GM12878 (cell line): ENCODE data around the gene CFAP54. TPM values are rescaled to one million over a fixed set of nuclear protein-coding genes. Genes with fewer than 3 reads are reported as not detected.

Experiments
- ATAC-seq: fragments of 200-7000 bp; cut with Tn5 transposase; 3 replicates; pipeline ENCODE4 v1.9.1; 2020; ENCODE audit warnings: mild to moderate bottlenecking, moderate library complexity
- BruUV-seq: library from RNA; stranded (reverse); fragments of 400-500 nt; replicated peaks from 2 replicates; lab custom pipeline; 2021; lab: Mats Ljungman, UMichigan
- CTCF ChIA-PET: fragments of 300-600 bp; sonication (Branson Sonifier 250); formaldehyde crosslinking; extraction: SDS; loops from one replicate; lab custom pipeline; 2021; ENCODE audit warnings: inconsistent platforms; lab: Yijun Ruan, JAX
- POLR2A ChIA-PET: fragments of 350-600 bp; formaldehyde crosslinking; extraction: SDS; loops from one replicate; lab custom pipeline; 2021; ENCODE audit warnings: inconsistent platforms; lab: Charles Lee
- RAD21 ChIA-PET: fragments of 300-600 bp; sonication (Branson Sonifier 250); formaldehyde crosslinking; loops from one replicate; lab custom pipeline; 2023; ENCODE audit warnings: antibody characterized with exemption; ENCODE audit not compliant: unreplicated experiment; lab: Charles Lee
- SMC1A ChIA-PET: fragments of 300-600 bp; sonication (Branson Sonifier 250); formaldehyde crosslinking; loops from one replicate; lab custom pipeline; 2023; ENCODE audit not compliant: unreplicated experiment, uncharacterized antibody; lab: Charles Lee
- DNase-seq: peaks from one replicate; pipeline ENCODE4 v3.0.0-alpha.2; 2011; ENCODE audit warnings: low read depth, low spot score
- FAIRE-seq: peaks from 3 replicates; lab custom pipeline; 2011; peaks lifted over from hg19 to GRCh38; lab: Jason Lieb, UNC
- H2AFZ ChIP-seq: 2 replicates; pipeline ENCODE4 v1.6.0; 2011; ENCODE audit warnings: low read depth, low read length, control low read depth; ENCODE audit not compliant: control insufficient read depth
- H3K27ac ChIP-seq: 2 replicates; pipeline ENCODE4 v1.5.1; 2011; ENCODE audit warnings: control low read depth; ENCODE audit not compliant: control insufficient read depth, insufficient read depth
- H3K27me3 ChIP-seq, 2 experiments: replicated peaks in 1 of 2; 2 replicates each; pipeline versions ENCODE4 v1.6.0 to v1.6.1; 2011; ENCODE audit warnings: low read length in 1 of 2; ENCODE audit not compliant: control insufficient read depth in 2 of 2, insufficient read depth in 2 of 2
- H3K36me3 ChIP-seq, 2 experiments: 2 replicates each; pipeline ENCODE4 v1.5.1; 2011; ENCODE audit warnings: low read length in 1 of 2; ENCODE audit not compliant: control insufficient read depth in 2 of 2, insufficient read depth in 2 of 2
- H3K4me1 ChIP-seq: 2 replicates; pipeline ENCODE4 v1.6.1; 2011; ENCODE audit warnings: mild to moderate bottlenecking, low read length, moderate library complexity, mixed read lengths; ENCODE audit not compliant: control insufficient read depth, insufficient read depth
- H3K4me2 ChIP-seq: 2 replicates; pipeline ENCODE4 v1.6.0; 2011; ENCODE audit warnings: control low read depth; ENCODE audit not compliant: control insufficient read depth, insufficient read depth
- H3K4me3 ChIP-seq: fragments of 200-600 bp; sonication (generic); 2 replicates; pipeline ENCODE4 v1.5.1; 2016
- H3K79me2 ChIP-seq: 2 replicates; pipeline ENCODE4 v1.6.0; 2011; ENCODE audit warnings: low read length; ENCODE audit not compliant: control insufficient read depth, insufficient read depth
- H3K9ac ChIP-seq: 2 replicates; pipeline ENCODE4 v1.8.0; 2011; ENCODE audit warnings: low read length, control low read depth, mixed read lengths; ENCODE audit not compliant: control insufficient read depth, insufficient read depth
- H3K9me3 ChIP-seq: replicated peaks from 3 replicates; pipeline ENCODE4 v1.5.1; 2011; ENCODE audit warnings: mild to moderate bottlenecking, low read length; ENCODE audit not compliant: control insufficient read depth, insufficient read depth
- H4K20me1 ChIP-seq: 2 replicates; pipeline ENCODE4 v1.6.0; 2011; ENCODE audit not compliant: control insufficient read depth, insufficient read depth
- ASH2L ChIP-seq: fragments of 300-600, 200-600 bp; sonication (generic); IDR thresholded peaks from 2 replicates; pipeline ENCODE4 v1.6.1; 2017; ENCODE audit warnings: low read depth, mild to moderate bottlenecking, borderline replicate concordance
- CBFB ChIP-seq: IDR thresholded peaks from 2 replicates; pipeline ENCODE4 v1.6.1; 2016; ENCODE audit warnings: antibody characterized with exemption, low read depth
- FOS ChIP-seq: IDR thresholded peaks from 3 replicates; pipeline ENCODE4 v1.6.1; 2011; ENCODE audit warnings: borderline replicate concordance; ENCODE audit not compliant: insufficient read length; ENCODE audit errors: extremely low read depth
- FOXM1 ChIP-seq: IDR thresholded peaks from 2 replicates; pipeline ENCODE4 v1.6.1; 2012; ENCODE audit warnings: low read depth, mild to moderate bottlenecking, inconsistent platforms, low read length, moderate library complexity
- MYC ChIP-seq: IDR thresholded peaks from 2 replicates; pipeline ENCODE4 v1.6.1; 2011; ENCODE audit warnings: mild to moderate bottlenecking, low read length, moderate library complexity, inconsistent platforms; ENCODE audit not compliant: insufficient read depth, insufficient replicate concordance, insufficient read length, severe bottlenecking
- NFYB ChIP-seq: IDR thresholded peaks from 2 replicates; pipeline ENCODE4 v1.6.1; 2011; ENCODE audit warnings: low read depth, mild to moderate bottlenecking, low read length, improper control_type of control experiment, moderate library complexity; ENCODE audit not compliant: insufficient read depth
- ZNF24 ChIP-seq: fragments of 450-650 bp; IDR thresholded peaks from 2 replicates; pipeline ENCODE4 v1.6.1; 2017; ENCODE audit warnings: antibody characterized with exemption, mild to moderate bottlenecking
- ZNF592 ChIP-seq: fragments of 450-650 bp; IDR thresholded peaks from 2 replicates; pipeline ENCODE4 v1.6.1; 2017; ENCODE audit warnings: mild to moderate bottlenecking, moderate library complexity
- WGBS: methylation state at CpG from one replicate; pipeline ENCODE4 v1.1.6; 2016; ENCODE audit warnings: low lambda C conversion rate; ENCODE audit not compliant: insufficient replicate concordance, insufficient coverage; ENCODE audit errors: missing lambda C conversion rate; 5-methylcytosine and 5-hydroxymethylcytosine counted together
- in situ Hi-C: fragments of 300-500 bp; cut with MboI; formaldehyde crosslinking; loops from 9 replicates; pipeline ENCODE4 v1.14.3; 2018; ENCODE audit warnings: mixed read lengths
- intact Hi-C: fragments of 100-400 bp; cut with micrococcal nuclease; formaldehyde crosslinking; loops from one replicate; pipeline ENCODE4 v1.14.2; 2022; ENCODE audit not compliant: unreplicated experiment
- polyA plus RNA-seq, 11 experiments: library from polyadenylated mRNA; depleted of rRNA in 4 of 11; unstranded in 6 of 11; stranded (reverse) in 5 of 11; fragments of >200 nt; fragmentation: Nextera tagmentation in 4 of 11; fragmentation: Illumina TruSeq in 1 of 11; extraction: Ambion mirVana in 4 of 11; extraction: Trizol in 1 of 11; gene quantifications; 1 replicate in 1 of 11; 2 replicates in 10 of 11; pipeline versions ENCODE4 v1.2.1 to v1.2.3, GENCODE V29; 2011 to 2016; ENCODE audit warnings: inconsistent platforms in 2 of 11, missing spikeins in 2 of 11, low read depth in 1 of 11
- total RNA-seq, 4 experiments: library from RNA; depleted of rRNA in 3 of 4; stranded (reverse); fragments of >200 nt in 3 of 4; fragmentation: Illumina TruSeq in 1 of 4; extraction: Trizol in 1 of 4; gene quantifications; 2 replicates each; pipeline versions ENCODE4 v1.2.1 to v1.2.3, GENCODE V29; 2013 to 2021
- TF ChIP-seq, protein P1 (sequence below): fragments of 450-650 bp; IDR thresholded peaks from 2 replicates; pipeline ENCODE4 v1.6.1; 2016; ENCODE audit warnings: mild to moderate bottlenecking
- TF ChIP-seq, protein P2 (sequence below): fragments of 450-650 bp; IDR thresholded peaks from 2 replicates; pipeline ENCODE4 v1.6.1; 2017; ENCODE audit warnings: borderline replicate concordance
- TF ChIP-seq, protein P3 (sequence below): IDR thresholded peaks from 2 replicates; pipeline ENCODE4 v1.6.1; 2011; ENCODE audit warnings: low read depth, mild to moderate bottlenecking, low read length, moderate library complexity, borderline replicate concordance; ENCODE audit errors: extremely low read depth

Gene CFAP54
- total and polyA plus RNA-seq, 10 of the 15 experiments (the other 5 are each of a cell fraction or from before 2014, with no cell fraction given) = 0.19 to 1.5 (median 0.56) TPM

GRCh38 chr12:96514328-96514727, 25.0 kb downstream of the CFAP54 start (continued):
- TF ChIP-seq ASH2L = no peak
- TF ChIP-seq, protein P1, sequence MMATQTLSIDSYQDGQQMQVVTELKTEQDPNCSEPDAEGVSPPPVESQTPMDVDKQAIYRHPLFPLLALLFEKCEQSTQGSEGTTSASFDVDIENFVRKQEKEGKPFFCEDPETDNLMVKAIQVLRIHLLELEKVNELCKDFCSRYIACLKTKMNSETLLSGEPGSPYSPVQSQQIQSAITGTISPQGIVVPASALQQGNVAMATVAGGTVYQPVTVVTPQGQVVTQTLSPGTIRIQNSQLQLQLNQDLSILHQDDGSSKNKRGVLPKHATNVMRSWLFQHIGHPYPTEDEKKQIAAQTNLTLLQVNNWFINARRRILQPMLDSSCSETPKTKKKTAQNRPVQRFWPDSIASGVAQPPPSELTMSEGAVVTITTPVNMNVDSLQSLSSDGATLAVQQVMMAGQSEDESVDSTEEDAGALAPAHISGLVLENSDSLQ = peak; percentile 57
- no peak for TF ChIP-seq NFYB
- TF ChIP-seq, protein P2, sequence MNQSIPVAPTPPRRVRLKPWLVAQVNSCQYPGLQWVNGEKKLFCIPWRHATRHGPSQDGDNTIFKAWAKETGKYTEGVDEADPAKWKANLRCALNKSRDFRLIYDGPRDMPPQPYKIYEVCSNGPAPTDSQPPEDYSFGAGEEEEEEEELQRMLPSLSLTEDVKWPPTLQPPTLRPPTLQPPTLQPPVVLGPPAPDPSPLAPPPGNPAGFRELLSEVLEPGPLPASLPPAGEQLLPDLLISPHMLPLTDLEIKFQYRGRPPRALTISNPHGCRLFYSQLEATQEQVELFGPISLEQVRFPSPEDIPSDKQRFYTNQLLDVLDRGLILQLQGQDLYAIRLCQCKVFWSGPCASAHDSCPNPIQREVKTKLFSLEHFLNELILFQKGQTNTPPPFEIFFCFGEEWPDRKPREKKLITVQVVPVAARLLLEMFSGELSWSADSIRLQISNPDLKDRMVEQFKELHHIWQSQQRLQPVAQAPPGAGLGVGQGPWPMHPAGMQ = no peak
- no peak for TF ChIP-seq FOS
- no peak for TF ChIP-seq ZNF24
- TF ChIP-seq, all 136 proteins: peak for 13

DNA sequence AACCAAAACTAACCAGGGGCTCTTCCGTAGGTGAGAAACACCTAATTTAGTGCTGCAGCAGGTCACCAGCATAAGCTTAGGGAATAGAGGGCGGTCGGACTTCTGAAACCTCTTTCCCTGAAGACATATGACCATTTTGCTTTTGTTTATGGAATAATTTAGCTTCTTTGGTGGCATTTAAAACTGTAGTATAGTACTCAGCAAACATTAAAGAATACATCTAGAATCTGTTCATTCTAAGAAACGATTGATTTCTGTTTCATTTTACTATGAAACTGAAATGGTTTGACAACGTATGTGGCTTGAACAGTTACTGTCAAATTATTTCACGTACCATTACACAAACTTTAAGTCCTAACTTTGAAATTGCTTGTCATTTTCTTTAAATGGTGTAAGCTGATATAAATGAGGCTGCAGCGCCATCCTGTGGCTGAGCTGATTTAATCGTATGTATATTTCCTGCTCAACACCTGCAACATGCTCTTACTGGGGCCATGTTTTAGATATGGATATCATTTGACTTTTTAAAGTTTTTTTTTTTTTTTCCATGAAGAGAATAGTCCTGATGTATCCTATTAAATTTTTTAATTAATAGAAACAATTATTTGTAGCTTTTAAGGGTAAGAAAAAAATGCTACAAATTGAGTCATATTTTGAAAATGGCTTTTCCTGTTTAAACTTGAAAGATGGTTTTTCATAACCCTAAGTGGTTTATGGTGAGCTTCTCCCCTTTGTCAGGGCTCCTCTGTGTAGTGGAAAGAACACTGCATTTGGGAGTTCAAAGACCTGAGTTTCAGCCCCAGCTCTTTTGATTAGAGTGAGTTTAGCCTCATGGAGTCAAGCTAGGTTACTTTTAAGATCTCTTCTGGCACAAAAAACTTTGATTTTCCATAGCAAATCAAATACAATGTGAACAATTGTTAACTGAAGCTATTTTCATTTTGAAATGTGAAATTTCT, 27.4 kb downstream of the CFAP54 start:
- H2AFZ ChIP-seq = peak overlapping the region; percentile 78
- ATAC-seq (peak; percentile 80), DNase-seq (peak; percentile 95), FAIRE-seq (peak; percentile 94)
- H3K4me1 ChIP-seq = peaks cover 16% of the 10 kb centered on the region
- CTCF ChIA-PET = interaction anchor here (0.6 to 12.1 kb wide), 70 partner anchors 8 to 983 kb away, joined by 3 to 304 read pairs (median 5); partner anchors contain the start of genes AMDHD1, CCDC38, CDK17 and CFAP54
- no peak overlapping the region; the same call in 1 of the 2 replicates for H3K9ac ChIP-seq
- H3K79me2 ChIP-seq = no peaks in the 10 kb centered on the region
- in situ Hi-C loops (loop anchor here (5.0 kb wide), 2 partner anchors 304 to 454 kb away; no protein-coding TSS in a partner anchor), intact Hi-C loops (loop anchor here (1.0 to 5.0 kb wide), 6 partner anchors 27 to 599 kb away; partner anchors contain the start of gene CFAP54)
- peak overlapping the region; percentile 91 for H3K4me2 ChIP-seq
- WGBS = 1% methylated on average over 8 of the region's 8 CpGs
- H3K36me3 ChIP-seq = no peaks in the 10 kb centered on the region
- SMC1A ChIA-PET = interaction anchor here (0.6 to 13.6 kb wide), 65 partner anchors 8 to 1400 kb away, joined by 3 to 237 read pairs (median 4); partner anchors contain the start of genes CDK17 and CFAP54
- H3K27me3 ChIP-seq = no peaks in the 10 kb centered on the region
- POLR2A ChIA-PET = interaction anchor here (0.6 to 5.1 kb wide), 13 partner anchors 14 to 302 kb away, joined by 3 to 30 read pairs (median 4); partner anchors contain the start of genes CDK17 and CFAP54
- BruUV-seq = no TSS peak
- H3K9me3 ChIP-seq = no peaks in the 10 kb centered on the region
- peak overlapping the region; percentile 64 for H3K27ac ChIP-seq
- peak overlapping the region; percentile 24; the same call in 1 of the 2 replicates for H3K4me3 ChIP-seq
- RAD21 ChIA-PET = interaction anchor here (0.5 to 7.2 kb wide), 63 partner anchors 8 to 1884 kb away, joined by 3 to 130 read pairs (median 4); partner anchors contain the start of genes CDK17 and CFAP54
- H4K20me1 ChIP-seq = no peaks in the 10 kb centered on the region
- TF ChIP-seq FOXM1 = peak; percentile 50; the same call in 1 of the 2 replicates
- no peak for TF ChIP-seq CBFB
- TF ChIP-seq, protein P3, sequence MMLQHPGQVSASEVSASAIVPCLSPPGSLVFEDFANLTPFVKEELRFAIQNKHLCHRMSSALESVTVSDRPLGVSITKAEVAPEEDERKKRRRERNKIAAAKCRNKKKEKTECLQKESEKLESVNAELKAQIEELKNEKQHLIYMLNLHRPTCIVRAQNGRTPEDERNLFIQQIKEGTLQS = no peak
- TF ChIP-seq MYC = no peak
- TF ChIP-seq ZNF592 = peak; percentile 53; the same call in 1 of the 2 replicates
